Lower leg skin (tissue), 4 donors: ENCODE data around the gene C9orf40. TPM values are rescaled to one million over a fixed set of nuclear protein-coding genes. Genes with fewer than 3 reads are reported as not detected.

Source experiments
- DNase-seq, 2 donors: peaks; one replicate each; pipeline ENCODE4 v3.0.0-alpha.2; 2019; ENCODE audit warnings: low spot score in 2 of 2
- H3K4me3 ChIP-seq: fragments of 200-600 bp; sonication (generic); 2 replicates; pipeline ENCODE4 v1.5.1; 2017; ENCODE audit warnings: mild to moderate bottlenecking, low read depth; ENCODE audit not compliant: poor library complexity, severe bottlenecking
- POLR2A ChIP-seq, 2 donors: fragments of 450-650 bp; IDR thresholded peaks; one replicate each; pipeline ENCODE4 v1.6.1; 2016 to 2017; ENCODE audit warnings: antibody characterized with exemption in 2 of 2, mild to moderate bottlenecking in 1 of 2, moderate library complexity in 1 of 2
- WGBS, 2 donors: methylation state at CpG; one replicate each; pipeline ENCODE4 v1.1.5; 2018; 5-methylcytosine and 5-hydroxymethylcytosine counted together
- intact Hi-C: fragments of 100-400 bp; cut with DNase I; formaldehyde crosslinking; loops from one replicate; pipeline ENCODE4 v1.15.0; 2023; ENCODE audit warnings: low total_unique reads
- total RNA-seq, 4 donors: library from RNA; depleted of rRNA; stranded (reverse); fragments of >200 nt; gene quantifications; one replicate each; pipeline ENCODE4 v1.1.0, GENCODE V29; 2016
- TF ChIP-seq, protein P1 (sequence below), 3 donors: fragments of 450-650 bp; IDR thresholded peaks; one replicate each; pipeline ENCODE4 v1.5.1; 2016; ENCODE audit warnings: antibody characterized with exemption in 3 of 3, mild to moderate bottlenecking in 3 of 3, moderate library complexity in 2 of 3

The C9orf40 gene, protein sequence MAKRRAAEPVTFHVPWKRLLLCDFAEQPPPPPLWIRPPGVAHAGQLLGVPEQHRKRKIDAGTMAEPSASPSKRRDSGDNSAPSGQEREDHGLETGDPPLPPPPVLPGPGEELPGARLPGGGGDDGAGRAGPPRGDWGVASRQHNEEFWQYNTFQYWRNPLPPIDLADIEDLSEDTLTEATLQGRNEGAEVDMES
- 1 to 10 TPM; 2.1 to 4.6 (median 3.1) TPM for total RNA-seq

- peak; percentile 80 to 98 for DNase-seq
- peak within 1 kb of the TSS; percentile 95 for H3K4me3 ChIP-seq
- 0% methylated on average over 28 to 46 of the region's 125 CpGs for WGBS, 2 donors
- intact Hi-C loops = no loop called here
- no peak for TF ChIP-seq POLR2A (IDR thresholded peaks at IDR 0.05)
- TF ChIP-seq, protein P1, sequence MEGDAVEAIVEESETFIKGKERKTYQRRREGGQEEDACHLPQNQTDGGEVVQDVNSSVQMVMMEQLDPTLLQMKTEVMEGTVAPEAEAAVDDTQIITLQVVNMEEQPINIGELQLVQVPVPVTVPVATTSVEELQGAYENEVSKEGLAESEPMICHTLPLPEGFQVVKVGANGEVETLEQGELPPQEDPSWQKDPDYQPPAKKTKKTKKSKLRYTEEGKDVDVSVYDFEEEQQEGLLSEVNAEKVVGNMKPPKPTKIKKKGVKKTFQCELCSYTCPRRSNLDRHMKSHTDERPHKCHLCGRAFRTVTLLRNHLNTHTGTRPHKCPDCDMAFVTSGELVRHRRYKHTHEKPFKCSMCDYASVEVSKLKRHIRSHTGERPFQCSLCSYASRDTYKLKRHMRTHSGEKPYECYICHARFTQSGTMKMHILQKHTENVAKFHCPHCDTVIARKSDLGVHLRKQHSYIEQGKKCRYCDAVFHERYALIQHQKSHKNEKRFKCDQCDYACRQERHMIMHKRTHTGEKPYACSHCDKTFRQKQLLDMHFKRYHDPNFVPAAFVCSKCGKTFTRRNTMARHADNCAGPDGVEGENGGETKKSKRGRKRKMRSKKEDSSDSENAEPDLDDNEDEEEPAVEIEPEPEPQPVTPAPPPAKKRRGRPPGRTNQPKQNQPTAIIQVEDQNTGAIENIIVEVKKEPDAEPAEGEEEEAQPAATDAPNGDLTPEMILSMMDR (IDR thresholded peaks at IDR 0.05) = peak in 1 of 3 donors; percentile 67
These were observed at the start of gene C9orf40 for GRCh38 chr9:74952201-74953151. TSS of gene C9orf40 (minus strand) at chr9:74952912. CDS start at chr9:74952611, 301 bp downstream.

DNA sequence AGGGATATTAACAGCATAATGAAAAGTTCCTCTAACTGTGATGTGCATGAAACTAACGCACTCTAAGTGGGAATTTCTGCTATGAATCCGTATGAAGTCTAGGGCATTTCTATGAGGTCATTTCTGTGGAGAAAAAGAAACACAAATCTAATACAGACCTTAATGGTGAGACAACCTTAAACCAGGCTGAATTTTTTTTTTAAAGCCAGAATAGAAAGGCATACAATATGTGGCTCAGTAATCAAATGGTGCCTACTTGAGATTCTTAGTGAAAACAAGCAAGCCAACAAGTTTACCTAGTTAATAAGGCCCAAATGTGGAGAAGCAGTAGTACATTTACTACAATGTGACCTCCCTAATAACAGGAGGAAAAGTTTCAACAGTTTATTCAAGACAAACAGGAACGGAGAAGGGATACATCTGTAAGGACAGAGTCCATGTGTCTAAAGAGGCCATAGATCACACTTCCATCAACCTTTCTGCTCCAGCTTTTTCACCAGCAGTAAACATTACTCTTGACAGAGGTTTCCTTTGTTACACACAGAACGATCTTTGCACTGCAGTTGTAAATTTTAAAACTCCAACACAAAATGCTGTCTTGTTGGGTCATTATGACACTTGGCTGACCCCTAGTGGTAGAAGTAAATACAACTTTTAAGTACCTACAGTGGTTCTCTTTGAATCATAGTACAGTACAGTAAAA is 49.2 kb upstream of the C9orf40 start:
- intact Hi-C loops = loop anchor here (1.0 kb wide), 1 partner anchor 225 kb away; no protein-coding TSS in a partner anchor
- WGBS, 2 donors = 59 to 60% methylated on average over 4 of the region's 4 CpGs
- no peak overlapping the region for H3K4me3 ChIP-seq
- TF ChIP-seq, protein P1 (IDR thresholded peaks at IDR 0.05) = peak in 1 of 3 donors; percentile 37
- TF ChIP-seq POLR2A (IDR thresholded peaks at IDR 0.05) = no peak
- no peak for DNase-seq

DNA sequence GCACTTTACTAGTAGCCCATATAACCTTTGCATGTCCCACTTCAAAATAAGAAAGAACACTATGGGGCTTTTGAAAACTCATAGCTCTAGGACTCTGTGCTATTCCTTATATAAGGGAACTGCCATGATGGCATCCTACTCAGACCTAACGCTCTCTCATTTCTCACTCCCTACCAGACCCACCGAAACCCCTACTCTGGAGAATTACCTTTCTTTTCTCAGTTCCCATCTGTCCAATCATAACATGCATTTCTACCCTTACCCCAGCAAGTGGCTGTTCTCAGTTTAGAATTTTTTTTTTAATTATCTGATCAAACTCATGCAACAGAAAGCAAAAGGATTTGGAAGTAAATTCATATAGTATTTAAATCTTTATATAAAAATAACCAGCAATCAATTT is 48.1 kb upstream of the C9orf40 start:
- WGBS, 2 donors = 74 to 95% methylated on average over 2 of the region's 2 CpGs
- intact Hi-C loops = loop anchor here (1.0 kb wide), 1 partner anchor 224 kb away; no protein-coding TSS in a partner anchor
- no peak for TF ChIP-seq POLR2A (IDR thresholded peaks at IDR 0.05)
- TF ChIP-seq, protein P1 (IDR thresholded peaks at IDR 0.05) = no peak
- DNase-seq = no peak
- H3K4me3 ChIP-seq = no peak overlapping the region

DNA sequence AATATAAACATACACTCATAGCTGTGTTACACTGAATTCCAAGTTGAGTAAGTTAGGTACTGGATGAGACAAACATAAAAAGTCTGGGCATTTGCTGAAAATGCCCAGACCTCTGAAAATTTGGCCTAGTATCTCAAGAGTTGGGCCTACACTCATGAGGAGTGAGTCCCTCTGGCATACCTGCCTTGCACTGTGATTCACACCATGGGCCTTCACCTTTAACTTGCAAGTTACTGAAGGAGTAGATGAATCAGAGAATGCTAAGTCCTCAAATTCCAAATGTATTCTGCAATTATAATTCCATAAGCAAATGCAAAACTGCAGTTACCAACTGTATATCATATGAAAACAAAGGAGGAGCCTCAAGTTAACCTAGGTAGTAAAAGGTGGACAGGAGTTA is 32.3 kb upstream of the C9orf40 start:
- no peak for TF ChIP-seq POLR2A (IDR thresholded peaks at IDR 0.05)
- TF ChIP-seq, protein P1 (IDR thresholded peaks at IDR 0.05) = no peak
- DNase-seq = no peak
- intact Hi-C loops = no loop called here

DNA sequence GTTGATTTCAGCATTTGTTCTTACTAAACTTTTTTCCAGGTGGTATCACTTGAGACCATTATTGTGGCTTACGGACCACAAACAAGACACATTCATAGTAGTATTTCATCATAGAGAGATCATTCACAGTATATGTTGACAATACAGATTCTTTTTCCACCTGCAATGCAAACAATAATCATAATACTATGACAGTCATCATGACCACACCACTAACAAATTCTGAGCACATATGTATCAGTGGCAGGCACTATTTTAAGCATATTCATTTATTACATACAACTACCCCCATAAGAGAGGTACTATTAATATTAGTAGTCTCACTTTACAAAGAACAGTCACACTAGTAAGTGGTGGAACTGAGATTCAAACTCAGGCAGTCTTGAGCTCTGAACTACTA is 31.0 kb upstream of the C9orf40 start:
- intact Hi-C loops = no loop called here
- TF ChIP-seq POLR2A (IDR thresholded peaks at IDR 0.05) = no peak
- TF ChIP-seq, protein P1 (IDR thresholded peaks at IDR 0.05) = no peak
- WGBS, 2 donors = 93 to 94% methylated on average over 1 of the region's 1 CpG
- DNase-seq = no peak
- no peak overlapping the region for H3K4me3 ChIP-seq

More for the DNA sequence above, 32.3 kb upstream of the C9orf40 start:
- no peak overlapping the region for H3K4me3 ChIP-seq
